ENCODE results near the gene SLC49A4.

Gene SLC49A4

DNA sequence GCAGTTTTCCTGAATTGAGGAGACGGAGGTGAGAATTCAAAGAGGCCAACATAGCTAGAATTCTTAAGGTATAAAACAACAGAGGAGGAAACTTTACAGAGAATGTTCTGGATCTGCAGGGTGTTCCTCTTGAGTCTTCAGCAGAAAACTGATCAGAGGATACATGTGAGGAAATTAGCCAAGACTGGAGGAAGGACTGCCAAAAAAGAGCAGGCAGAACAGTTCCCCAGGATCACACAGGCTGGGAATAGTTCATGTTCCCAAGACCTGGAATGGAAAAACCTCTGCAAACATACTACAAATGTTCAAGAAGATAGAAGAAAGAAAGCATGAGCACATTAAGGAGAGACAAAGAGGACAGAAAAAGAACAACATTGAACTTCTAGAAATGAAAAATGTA lies 7.5 kb downstream of the SLC49A4 start:
- ChIA-PET CTCF (no interaction called here), POLR2A (no interaction called here)
- H3K4me3 ChIP-seq (ENCODE audit: low read depth, low read length), result no peak overlapping the region
- DNase-seq (ENCODE audit: low read depth, low spot score), result no peak
- TF ChIP-seq CTCF (IDR thresholded peaks at IDR 0.05; ENCODE audit: insufficient read depth, low read length, missing control alignments), result no peak

DNA sequence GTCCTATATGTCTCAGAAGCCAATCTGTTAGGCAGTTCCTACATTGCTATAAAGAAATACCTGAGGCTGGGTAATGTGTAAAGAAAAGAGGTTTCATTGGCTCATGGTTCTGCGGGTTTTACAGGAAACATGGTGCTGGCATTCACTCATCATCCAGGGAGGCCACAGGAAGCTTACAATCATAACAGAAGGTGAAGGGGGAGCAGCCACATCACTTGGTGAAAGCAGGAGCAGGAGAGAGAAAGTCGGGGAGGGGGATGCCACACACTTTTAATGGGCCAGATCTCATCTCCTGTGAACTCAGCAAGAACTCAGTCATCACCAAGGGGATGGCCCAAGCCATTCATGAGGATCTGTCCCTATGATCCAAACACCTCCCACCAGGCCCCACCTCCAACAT lies 9.1 kb downstream of the SLC49A4 start:
- CTCF ChIA-PET, result interaction anchor here (1.1 kb wide), 1 partner anchor 45 kb away, joined by 3 read pairs; no protein-coding TSS in a partner anchor
- POLR2A ChIA-PET, result no interaction called here
- no peak for DNase-seq (ENCODE audit: low read depth, low spot score)
- H3K4me3 ChIP-seq (ENCODE audit: low read depth, low read length), result no peak overlapping the region
- no peak for TF ChIP-seq CTCF (IDR thresholded peaks at IDR 0.05; ENCODE audit: insufficient read depth, low read length, missing control alignments)

DNA sequence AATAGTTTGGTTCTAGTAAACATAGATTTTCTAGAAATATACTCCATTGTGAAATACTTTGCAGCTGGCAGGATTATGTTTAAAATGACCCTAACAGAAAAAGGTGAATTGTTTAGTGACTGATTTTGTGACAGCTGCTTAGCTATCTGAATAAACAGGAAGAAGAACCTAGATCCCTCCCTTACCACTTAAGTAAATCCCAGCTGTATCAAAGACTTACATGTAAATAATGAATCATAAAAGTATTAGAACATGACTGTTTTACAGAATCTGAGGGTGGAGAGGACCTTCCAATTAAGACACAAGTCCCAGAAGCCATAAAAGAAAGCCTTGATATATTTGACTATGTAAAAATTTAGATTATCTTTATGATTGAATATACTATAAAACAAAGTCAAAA lies 15.9 kb downstream of the SLC49A4 start:
- POLR2A ChIA-PET, result no interaction called here
- CTCF ChIA-PET, result interaction anchor here (1.4 kb wide), 1 partner anchor 55 kb away, joined by 3 read pairs; no protein-coding TSS in a partner anchor
- no peak for TF ChIP-seq CTCF (IDR thresholded peaks at IDR 0.05; ENCODE audit: insufficient read depth, low read length, missing control alignments)
- no peak for DNase-seq (ENCODE audit: low read depth, low spot score)
- no peak overlapping the region for H3K4me3 ChIP-seq (ENCODE audit: low read depth, low read length)

- no peak for DNase-seq (ENCODE audit: low read depth, low spot score)
- ChIA-PET CTCF (no interaction called here), POLR2A (no interaction called here)
- no peak for TF ChIP-seq CTCF (IDR thresholded peaks at IDR 0.05; ENCODE audit: insufficient read depth, low read length, missing control alignments)
- no peak overlapping the region for H3K4me3 ChIP-seq (ENCODE audit: low read depth, low read length)
Observed at GRCh38 chr3:122816587-122816986, 21.7 kb downstream of the SLC49A4 start.

DNA sequence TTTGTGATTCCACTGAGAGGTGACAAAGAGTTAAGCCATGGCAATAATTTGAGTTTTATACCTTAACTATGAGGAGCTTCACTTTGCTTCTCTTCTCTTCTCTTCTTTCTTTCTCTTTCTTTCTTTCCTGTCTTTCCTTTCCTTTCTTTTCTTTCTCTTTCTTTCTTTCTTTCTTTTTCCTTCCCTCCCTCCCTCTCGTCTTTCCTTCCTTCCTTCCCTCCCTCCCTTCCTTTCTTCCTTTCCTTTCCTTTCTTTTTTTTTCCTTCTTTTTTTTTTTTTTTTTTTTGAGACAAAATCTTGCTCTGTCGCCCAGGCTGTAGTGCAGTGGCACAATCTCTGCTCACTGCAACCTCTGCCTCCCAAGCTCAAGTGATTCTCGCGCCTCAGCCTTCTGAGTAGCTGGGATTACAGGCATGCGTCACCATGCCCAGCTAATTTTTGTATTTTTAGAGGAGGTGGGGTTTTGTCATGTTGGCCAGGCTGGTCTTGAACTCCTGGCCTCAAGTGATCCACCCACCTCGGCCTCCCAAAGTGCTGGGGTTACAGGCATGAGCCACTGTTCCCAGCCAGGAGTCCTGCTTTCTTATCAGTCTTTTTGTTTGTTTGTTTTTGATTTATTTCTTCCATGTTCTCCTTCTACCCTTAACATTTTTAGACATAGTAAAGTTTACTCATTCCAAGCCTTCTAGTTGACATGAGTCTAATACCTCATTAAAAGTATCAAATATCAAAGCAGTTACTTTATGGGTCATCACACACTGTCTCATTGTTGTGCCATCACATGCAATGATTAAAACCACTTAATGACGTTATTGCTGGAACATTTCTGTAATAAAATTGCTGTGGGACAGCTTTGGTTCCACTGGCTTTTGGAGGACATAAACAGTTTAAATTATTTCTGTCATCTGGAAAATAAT lies 29.9 kb downstream of the SLC49A4 start:
- ChIA-PET POLR2A (no interaction called here), CTCF (interaction anchor here (1.4 kb wide), 1 partner anchor 117 kb away, joined by 3 read pairs; no protein-coding TSS in a partner anchor)
- no peak for TF ChIP-seq CTCF (IDR thresholded peaks at IDR 0.05; ENCODE audit: insufficient read depth, low read length, missing control alignments)
- DNase-seq (ENCODE audit: low read depth, low spot score), result no peak
- H3K4me3 ChIP-seq (ENCODE audit: low read depth, low read length), result no peak overlapping the region

GRCh38 chr3:122825460-122825859 lies 30.6 kb downstream of the SLC49A4 start:
- DNase-seq (ENCODE audit: low read depth, low spot score), result no peak
- no peak for TF ChIP-seq CTCF (IDR thresholded peaks at IDR 0.05; ENCODE audit: insufficient read depth, low read length, missing control alignments)
- ChIA-PET CTCF (interaction anchor here (1.4 kb wide), 1 partner anchor 117 kb away, joined by 3 read pairs; no protein-coding TSS in a partner anchor), POLR2A (no interaction called here)
- no peak overlapping the region for H3K4me3 ChIP-seq (ENCODE audit: low read depth, low read length)
